GM23338 (cell line): ENCODE data around the gene MFSD11. TPM values are rescaled to one million over a fixed set of nuclear protein-coding genes. Genes with fewer than 3 reads are reported as not detected.

ENCODE experiments used
- ATAC-seq: fragments of 200-7000 bp; cut with Tn5 transposase; 3 replicates; pipeline ENCODE4 v1.9.1; 2020
- DNase-seq: peaks from one replicate; pipeline ENCODE4 v3.0.0-alpha.2; 2015; ENCODE audit warnings: low spot score
- H2AFZ ChIP-seq: fragments of 200-600 bp; sonication (generic); 2 replicates; pipeline ENCODE4 v1.8.0; 2016; ENCODE audit warnings: antibody characterized with exemption, mild to moderate bottlenecking, moderate library complexity
- H3F3A ChIP-seq: fragments of 200-600 bp; sonication (generic); replicated peaks from 2 replicates; pipeline ENCODE4 v1.8.0; 2017; ENCODE audit warnings: antibody characterized with exemption, mixed run types, low read depth
- H3K27ac ChIP-seq: fragments of 200-600 bp; sonication (generic); 2 replicates; pipeline ENCODE4 v1.6.1; 2016; ENCODE audit warnings: low read depth
- H3K27me3 ChIP-seq: fragments of 200-600 bp; sonication (generic); 2 replicates; pipeline ENCODE4 v1.8.0; 2016; ENCODE audit warnings: mild to moderate bottlenecking, mixed run types, moderate library complexity; ENCODE audit not compliant: insufficient read depth
- H3K36me3 ChIP-seq: fragments of 200-600 bp; sonication (generic); 2 replicates; pipeline ENCODE4 v1.8.0; 2016; ENCODE audit warnings: mild to moderate bottlenecking; ENCODE audit not compliant: insufficient read depth
- H3K4me1 ChIP-seq: fragments of 200-600 bp; sonication (generic); 2 replicates; pipeline ENCODE4 v1.8.0; 2016; ENCODE audit warnings: mild to moderate bottlenecking, moderate library complexity; ENCODE audit not compliant: insufficient read depth
- H3K4me2 ChIP-seq: fragments of 200-600 bp; sonication (generic); 2 replicates; pipeline ENCODE4 v1.7.1; 2017; ENCODE audit warnings: mixed run types
- H3K4me3 ChIP-seq: fragments of 200-600 bp; sonication (generic); 2 replicates; pipeline ENCODE4 v1.6.1; 2016; ENCODE audit warnings: mixed run types
- H3K79me2 ChIP-seq: fragments of 200-600 bp; sonication (generic); replicated peaks from 2 replicates; pipeline ENCODE4 v1.8.0; 2017; ENCODE audit warnings: mild to moderate bottlenecking; ENCODE audit not compliant: insufficient read depth
- H3K9me2 ChIP-seq: fragments of 200-600 bp; sonication (generic); 2 replicates; pipeline ENCODE4 v1.8.0; 2017; ENCODE audit not compliant: insufficient read depth
- H4K20me1 ChIP-seq: fragments of 200-600 bp; sonication (generic); replicated peaks from 2 replicates; pipeline ENCODE4 v1.8.0; 2017; ENCODE audit warnings: mild to moderate bottlenecking; ENCODE audit not compliant: insufficient read depth
- H3K27ac Mint-ChIP-seq: 2 replicates; pipeline ENCODE4 v1.8.0; 2020; ENCODE audit warnings: inconsistent platforms, mild to moderate bottlenecking, moderate library complexity, mixed read lengths
- H3K27me3 Mint-ChIP-seq: 3 replicates; pipeline ENCODE4 v1.8.0; 2022; ENCODE audit warnings: low read depth, mild to moderate bottlenecking, moderate library complexity, mixed read lengths, inconsistent platforms; ENCODE audit not compliant: insufficient read depth, poor library complexity
- H3K36me3 Mint-ChIP-seq: 3 replicates; pipeline ENCODE4 v1.8.0; 2021; ENCODE audit warnings: low read depth, mild to moderate bottlenecking, inconsistent platforms, moderate library complexity, mixed read lengths
- H3K4me1 Mint-ChIP-seq: 3 replicates; pipeline ENCODE4 v1.8.0; 2020; ENCODE audit warnings: mild to moderate bottlenecking, inconsistent platforms, mixed read lengths
- H3K4me3 Mint-ChIP-seq: 3 replicates; pipeline ENCODE4 v1.8.0; 2021; ENCODE audit warnings: moderate library complexity, mild to moderate bottlenecking, inconsistent platforms, mixed read lengths
- H3K9me3 Mint-ChIP-seq: 3 replicates; pipeline ENCODE4 v1.8.0; 2020; ENCODE audit warnings: moderate library complexity, mild to moderate bottlenecking, inconsistent platforms, mixed read lengths
- CREB1 ChIP-seq: fragments of 250-450 bp; sonication (Bioruptor Pico); IDR thresholded peaks from 2 replicates; pipeline ENCODE4 v1.5.0; 2020; ENCODE audit warnings: low read depth, mild to moderate bottlenecking, moderate library complexity
- CTCF ChIP-seq, 2 experiments: fragments of 200-600 bp in 1 of 2; sonication (generic) in 1 of 2; conservative IDR thresholded peaks; 2 replicates each; pipeline versions ENCODE4 v1.5.1 to v1.6.1; 2016 to 2017; ENCODE audit warnings: antibody characterized with exemption in 2 of 2, low read depth in 2 of 2, mild to moderate bottlenecking in 2 of 2, moderate library complexity in 1 of 2
- ETS1 ChIP-seq: IDR thresholded peaks from 2 replicates; pipeline ENCODE4 v1.6.1; 2016; ENCODE audit warnings: antibody characterized with exemption
- EZH2 ChIP-seq: fragments of 200-600 bp; sonication (generic); IDR thresholded peaks from one replicate; pipeline ENCODE4 v1.8.0; 2017; ENCODE audit warnings: antibody characterized with exemption, mild to moderate bottlenecking, low read depth; ENCODE audit not compliant: unreplicated experiment
- EZH2phosphoT487 ChIP-seq: fragments of 200-600 bp; sonication (generic); IDR thresholded peaks from one replicate; pipeline ENCODE4 v1.8.1; 2018; ENCODE audit warnings: antibody characterized with exemption; ENCODE audit not compliant: unreplicated experiment
- JUNB ChIP-seq: IDR thresholded peaks from one replicate; pipeline ENCODE4 v1.6.1; 2016; ENCODE audit warnings: antibody characterized with exemption; ENCODE audit not compliant: unreplicated experiment
- NANOG ChIP-seq: IDR thresholded peaks from 2 replicates; pipeline ENCODE4 v1.6.1; 2016; ENCODE audit warnings: antibody characterized with exemption, borderline replicate concordance
- POLR2AphosphoS5 ChIP-seq: IDR thresholded peaks from 2 replicates; pipeline ENCODE4 v1.6.1; 2016; ENCODE audit warnings: antibody characterized with exemption, low read depth
- REST ChIP-seq: IDR thresholded peaks from one replicate; pipeline ENCODE4 v1.6.1; 2018; ENCODE audit warnings: antibody characterized with exemption; ENCODE audit not compliant: unreplicated experiment
- STAT1 ChIP-seq: IDR thresholded peaks from one replicate; pipeline ENCODE4 v1.6.1; 2016; ENCODE audit warnings: antibody characterized with exemption; ENCODE audit not compliant: unreplicated experiment
- ZNF114 ChIP-seq: fragments of 250-450 bp; sonication (Bioruptor Pico); IDR thresholded peaks from 2 replicates; pipeline ENCODE4 v1.5.0; 2020; ENCODE audit warnings: mild to moderate bottlenecking, moderate library complexity
- ZNF331 ChIP-seq: fragments of 250-450 bp; sonication (Bioruptor Pico); IDR thresholded peaks from 2 replicates; pipeline ENCODE4 v1.5.0; 2020; ENCODE audit warnings: low read depth, mild to moderate bottlenecking, moderate library complexity
- polyA plus RNA-seq: library from polyadenylated mRNA; unstranded; fragments of >200 nt; fragmentation: Nextera tagmentation; extraction: Ambion mirVana; gene quantifications from 2 replicates; pipeline ENCODE4 v1.2.1, GENCODE V29; 2016
- total RNA-seq: library from RNA; depleted of rRNA; stranded (reverse); fragments of >200 nt; shearing (Covaris generic); gene quantifications from 2 replicates; pipeline ENCODE4 v1.2.3, GENCODE V29; 2014

The MFSD11 gene
- total and polyA plus RNA-seq, 2 experiments from 2014 or later, result 10.2 to 35.3 TPM

- TF ChIP-seq NANOG (no peak), REST (no peak), CTCF (conservative IDR thresholded peaks at IDR 0.05; ENCODE audit: low read depth in 2 of 2) (no peak)
Measured at GRCh38 chr17:76715496-76715830, 22.5 kb upstream of the MFSD11 start (continued).

- ATAC-seq (no peak), DNase-seq (no peak)
- Mint-ChIP-seq H3K4me3 (no peak overlapping the region), H3K36me3 (peaks cover 48% of the 10 kb centered on the region), H3K9me3 (no peaks in the 10 kb centered on the region), H3K4me1 (peaks cover 7% of the 10 kb centered on the region), H3K27ac (no peak overlapping the region), H3K27me3 (peaks cover 9% of the 10 kb centered on the region)
- Histone ChIP-seq H3K27ac (no peak overlapping the region), H3K9me2 (no peaks in the 10 kb centered on the region), H3K79me2 (no peaks in the 10 kb centered on the region), H3K4me2 (no peak overlapping the region), H3K27me3 (no peaks in the 10 kb centered on the region), H4K20me1 (peaks cover 4% of the 10 kb centered on the region; the same call in 1 of the 2 replicates), H3K4me3 (no peak overlapping the region), H3K36me3 (peaks cover 24% of the 10 kb centered on the region), H2AFZ (no peak overlapping the region), H3F3A (peaks cover 6% of the 10 kb centered on the region; the same call in 1 of the 2 replicates), H3K4me1 (peaks cover 7% of the 10 kb centered on the region)
- TF ChIP-seq EZH2phosphoT487 (no peak), JUNB (no peak), POLR2AphosphoS5 (no peak), ETS1 (no peak), ZNF331 (CRISPR knock-in tag) (no peak), REST (no peak), EZH2 (no peak), ZNF114 (no peak), CREB1 (CRISPR knock-in tag) (no peak), CTCF (conservative IDR thresholded peaks at IDR 0.05; ENCODE audit: low read depth in 2 of 2) (no peak), STAT1 (no peak), NANOG (no peak)
Measured at GRCh38 chr17:76716146-76716838, 21.6 kb upstream of the MFSD11 start.
